GM19025 (cell line): ENCODE results near the gene ERC2.

Source experiments
- ATAC-seq: cut with Tn5 transposase; IDR thresholded peaks from one replicate; pipeline ENCODE4 v1.9.1; 2021; ENCODE audit warnings: mild to moderate bottlenecking, low read depth, moderate library complexity; ENCODE audit not compliant: unreplicated experiment

Gene ERC2

GRCh38 chr3:56370991-56371775 lies 97.1 kb downstream of the ERC2 start:
- no peak for ATAC-seq

GRCh38 chr3:56369914-56370313 lies 98.4 kb downstream of the ERC2 start:
- ATAC-seq = no peak

- ATAC-seq = no peak
Observed at GRCh38 chr3:56368846-56369245, 99.4 kb downstream of the ERC2 start.

GRCh38 chr3:56366641-56367162 lies 101.6 kb downstream of the ERC2 start:
- no peak for ATAC-seq

GRCh38 chr3:56365905-56366640 lies 102.2 kb downstream of the ERC2 start:
- no peak for ATAC-seq

GRCh38 chr3:56364665-56365064 lies 103.6 kb downstream of the ERC2 start:
- no peak for ATAC-seq

GRCh38 chr3:56363720-56364119 lies 104.5 kb downstream of the ERC2 start:
- no peak for ATAC-seq

GRCh38 chr3:56361731-56362130 lies 106.5 kb downstream of the ERC2 start:
- no peak for ATAC-seq

GRCh38 chr3:56357266-56357665 lies 111.0 kb downstream of the ERC2 start:
- no peak for ATAC-seq

- no peak for ATAC-seq
Observed at GRCh38 chr3:56356808-56357207, 111.5 kb downstream of the ERC2 start.

- no peak for ATAC-seq
Observed at GRCh38 chr3:56355570-56356185, 112.6 kb downstream of the ERC2 start.

- no peak for ATAC-seq
Observed at GRCh38 chr3:56351537-56351936, 116.7 kb downstream of the ERC2 start.

- no peak for ATAC-seq
Observed at GRCh38 chr3:56347219-56347871, 120.9 kb downstream of the ERC2 start.

GRCh38 chr3:56342475-56342874 lies 125.8 kb downstream of the ERC2 start:
- ATAC-seq = no peak

GRCh38 chr3:56339671-56340070 lies 128.6 kb downstream of the ERC2 start:
- no peak for ATAC-seq

GRCh38 chr3:56339244-56339643 lies 129.0 kb downstream of the ERC2 start:
- no peak for ATAC-seq

- no peak for ATAC-seq
Observed at GRCh38 chr3:56336023-56336422, 132.2 kb downstream of the ERC2 start.

GRCh38 chr3:56324473-56324872 lies 143.8 kb downstream of the ERC2 start:
- no peak for ATAC-seq

- no peak for ATAC-seq
Observed at GRCh38 chr3:56323986-56324420, 144.3 kb downstream of the ERC2 start.

- no peak for ATAC-seq
Observed at GRCh38 chr3:56322862-56323261, 145.4 kb downstream of the ERC2 start.

GRCh38 chr3:56321892-56322291 lies 146.4 kb downstream of the ERC2 start:
- ATAC-seq = no peak
